Peyer's patch (tissue), 4 donors: Measurements from ENCODE around the gene DLGAP1.

ENCODE experiments used
- POLR2A ChIP-seq, 2 donors: fragments of 450-650 bp; IDR thresholded peaks; one replicate each; pipeline ENCODE4 v1.5.1; 2017; ENCODE audit warnings: antibody characterized with exemption in 2 of 2, mild to moderate bottlenecking in 2 of 2, moderate library complexity in 2 of 2
- TF ChIP-seq, protein P1 (sequence below), 6 experiments: fragments of 450-650 bp in 4 of 6; fragments of 200-600 bp in 2 of 6; sonication (generic) in 1 of 6; IDR thresholded peaks; one replicate each; pipeline ENCODE4 v1.5.1; 2017 to 2019; ENCODE audit warnings: antibody characterized with exemption in 6 of 6, mild to moderate bottlenecking in 3 of 6, moderate library complexity in 1 of 6

DNA sequence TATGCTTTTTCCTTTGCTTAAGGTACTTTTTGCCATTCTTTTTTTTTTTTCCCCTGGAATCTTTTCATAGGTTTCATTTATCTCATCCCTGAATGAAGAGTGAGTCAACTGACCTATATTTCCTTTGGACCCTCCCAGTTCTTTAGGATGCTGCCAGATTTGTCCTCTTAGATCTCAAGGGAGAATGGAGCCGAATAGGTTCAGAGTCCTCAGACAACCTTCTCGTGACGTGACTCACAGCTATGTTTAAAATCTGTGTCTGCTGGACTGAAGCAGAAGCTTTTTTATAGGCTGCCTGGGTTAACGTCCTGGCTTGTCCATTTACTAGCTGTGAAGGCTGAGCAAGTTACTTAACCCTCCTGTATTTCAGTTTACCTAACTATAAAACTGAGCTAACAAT is 358.6 kb downstream of the DLGAP1 start:
- TF ChIP-seq, protein P1, sequence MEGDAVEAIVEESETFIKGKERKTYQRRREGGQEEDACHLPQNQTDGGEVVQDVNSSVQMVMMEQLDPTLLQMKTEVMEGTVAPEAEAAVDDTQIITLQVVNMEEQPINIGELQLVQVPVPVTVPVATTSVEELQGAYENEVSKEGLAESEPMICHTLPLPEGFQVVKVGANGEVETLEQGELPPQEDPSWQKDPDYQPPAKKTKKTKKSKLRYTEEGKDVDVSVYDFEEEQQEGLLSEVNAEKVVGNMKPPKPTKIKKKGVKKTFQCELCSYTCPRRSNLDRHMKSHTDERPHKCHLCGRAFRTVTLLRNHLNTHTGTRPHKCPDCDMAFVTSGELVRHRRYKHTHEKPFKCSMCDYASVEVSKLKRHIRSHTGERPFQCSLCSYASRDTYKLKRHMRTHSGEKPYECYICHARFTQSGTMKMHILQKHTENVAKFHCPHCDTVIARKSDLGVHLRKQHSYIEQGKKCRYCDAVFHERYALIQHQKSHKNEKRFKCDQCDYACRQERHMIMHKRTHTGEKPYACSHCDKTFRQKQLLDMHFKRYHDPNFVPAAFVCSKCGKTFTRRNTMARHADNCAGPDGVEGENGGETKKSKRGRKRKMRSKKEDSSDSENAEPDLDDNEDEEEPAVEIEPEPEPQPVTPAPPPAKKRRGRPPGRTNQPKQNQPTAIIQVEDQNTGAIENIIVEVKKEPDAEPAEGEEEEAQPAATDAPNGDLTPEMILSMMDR (IDR thresholded peaks at IDR 0.05): no peak
- TF ChIP-seq POLR2A (IDR thresholded peaks at IDR 0.05): no peak
